HG03442 (cell line): Measurements from ENCODE around the gene GLE1.
"Not testable (repeated sequence)": the region's sequence is repeated elsewhere in the genome, so short reads cannot be mapped to it uniquely, and the experiment has no call there.

Experiments used
- ATAC-seq: cut with Tn5 transposase; IDR thresholded peaks from one replicate; pipeline ENCODE4 v1.9.1; 2021; ENCODE audit warnings: mild to moderate bottlenecking, moderate library complexity; ENCODE audit not compliant: unreplicated experiment

Gene GLE1

DNA sequence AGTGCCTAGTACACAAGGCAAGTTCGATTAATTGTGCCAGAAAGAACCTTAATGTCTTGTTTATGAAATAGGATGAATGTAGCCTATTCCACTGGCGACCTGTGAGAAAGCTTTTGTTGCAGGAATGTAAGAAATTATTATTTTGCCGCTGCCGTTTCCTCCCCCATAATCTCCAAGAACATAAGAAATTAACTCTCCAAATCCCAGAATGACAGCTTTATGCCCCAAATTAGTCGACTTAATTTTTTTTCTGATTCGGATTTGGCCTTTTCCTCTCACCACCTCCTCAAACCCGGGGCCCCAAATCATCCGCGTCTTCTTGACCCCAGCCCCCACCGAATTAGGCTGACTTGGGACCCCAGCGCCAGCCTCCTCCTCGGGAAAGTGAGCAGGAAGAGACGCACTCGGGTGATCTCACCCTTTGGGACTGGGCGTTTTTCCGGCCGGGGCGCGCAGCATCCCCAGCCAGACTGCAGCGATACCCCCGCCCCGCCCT is 47.2 kb downstream of the GLE1 start:
- ATAC-seq: no peak

DNA sequence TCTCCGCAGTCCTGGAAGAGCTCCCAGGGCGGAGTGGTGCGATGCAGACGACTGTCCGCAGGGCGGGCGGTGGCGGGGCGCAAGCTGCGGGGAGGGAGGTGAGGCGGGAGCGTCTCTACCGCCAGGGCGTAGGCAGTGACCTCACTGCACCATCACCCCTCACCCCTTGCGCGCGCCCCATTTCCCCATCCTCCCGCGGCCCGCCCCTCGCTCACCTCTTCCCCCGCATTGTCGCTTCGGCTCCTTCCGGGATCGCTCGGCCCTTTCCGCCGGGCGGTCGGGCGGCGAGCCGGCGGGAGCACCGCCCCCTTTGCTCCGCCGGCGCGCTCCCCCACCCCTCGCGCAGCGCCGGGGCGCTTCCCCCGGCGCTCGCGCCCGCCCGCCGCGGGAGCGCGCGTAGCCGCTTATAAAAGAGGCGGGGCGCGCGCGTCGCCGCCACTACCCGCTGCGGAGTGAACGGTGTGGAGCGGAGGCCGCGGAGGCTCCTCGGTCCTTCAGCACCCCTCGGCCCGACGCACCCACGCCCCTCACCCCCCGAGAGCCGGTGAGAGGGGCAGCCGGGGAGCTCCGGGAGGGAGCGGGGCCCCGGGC is 47.7 kb downstream of the GLE1 start, which contains the start of gene SPTAN1:
SPTAN1 (plus strand) TSS at position 435 of the 591 bp plus-strand sequence. CDS start 14,154 bp downstream, outside the sequence.
- ATAC-seq: peak; percentile 71

DNA sequence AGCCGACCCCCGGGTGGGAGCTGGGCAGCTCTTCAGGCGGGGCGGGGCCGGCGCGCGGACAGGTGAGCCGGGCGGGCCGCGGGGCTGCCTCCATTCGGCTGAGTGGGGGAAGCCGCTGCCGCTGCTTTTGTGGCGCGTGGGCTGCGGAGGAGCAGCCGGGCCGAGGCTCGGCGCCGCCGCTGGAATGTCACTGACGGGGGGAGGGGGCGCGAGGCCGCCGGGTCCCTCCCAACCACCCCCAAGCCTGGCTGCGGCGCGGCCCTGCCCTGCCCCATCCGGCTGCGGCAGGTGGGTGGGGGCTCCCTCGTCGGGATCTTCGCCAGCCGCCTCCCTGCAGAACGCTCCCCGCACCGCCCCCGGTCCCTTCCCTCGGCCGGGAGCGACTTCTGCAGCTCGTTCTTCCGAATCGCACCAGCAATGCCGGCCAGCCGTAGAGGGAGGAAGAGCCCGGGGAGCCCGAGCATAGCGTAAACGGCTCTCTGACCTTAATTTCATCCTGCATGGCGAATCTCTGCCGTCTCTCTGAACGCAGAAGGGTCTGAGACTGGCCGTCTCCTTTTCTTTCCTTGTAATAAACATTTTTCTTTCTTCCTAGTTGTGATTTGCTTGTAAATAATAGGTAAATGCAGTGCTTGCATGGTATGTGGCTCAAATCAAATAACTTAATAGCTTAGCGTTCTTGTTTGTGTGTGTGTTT is 48.4 kb downstream of the GLE1 start:
- ATAC-seq: peak; percentile 32

DNA sequence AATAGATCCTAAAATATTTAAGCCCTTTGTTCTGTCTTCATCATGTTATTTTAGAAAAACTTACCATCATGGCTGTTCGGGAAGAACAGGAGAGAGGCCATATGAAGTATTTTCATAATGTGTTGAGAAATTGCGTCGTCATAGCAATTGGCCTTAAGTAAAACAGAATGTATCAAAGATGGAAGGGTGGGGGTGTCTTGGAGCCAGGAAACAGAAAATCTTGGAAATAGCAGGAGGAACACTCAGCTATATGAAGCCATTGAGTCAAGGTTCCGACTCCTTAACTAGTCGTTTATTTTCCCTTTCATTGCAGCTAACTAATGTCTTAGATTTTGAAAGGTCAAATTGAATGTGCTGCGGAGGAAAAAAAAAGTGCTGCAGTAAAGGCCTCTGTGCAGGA is 49.2 kb downstream of the GLE1 start:
- ATAC-seq: no peak

DNA sequence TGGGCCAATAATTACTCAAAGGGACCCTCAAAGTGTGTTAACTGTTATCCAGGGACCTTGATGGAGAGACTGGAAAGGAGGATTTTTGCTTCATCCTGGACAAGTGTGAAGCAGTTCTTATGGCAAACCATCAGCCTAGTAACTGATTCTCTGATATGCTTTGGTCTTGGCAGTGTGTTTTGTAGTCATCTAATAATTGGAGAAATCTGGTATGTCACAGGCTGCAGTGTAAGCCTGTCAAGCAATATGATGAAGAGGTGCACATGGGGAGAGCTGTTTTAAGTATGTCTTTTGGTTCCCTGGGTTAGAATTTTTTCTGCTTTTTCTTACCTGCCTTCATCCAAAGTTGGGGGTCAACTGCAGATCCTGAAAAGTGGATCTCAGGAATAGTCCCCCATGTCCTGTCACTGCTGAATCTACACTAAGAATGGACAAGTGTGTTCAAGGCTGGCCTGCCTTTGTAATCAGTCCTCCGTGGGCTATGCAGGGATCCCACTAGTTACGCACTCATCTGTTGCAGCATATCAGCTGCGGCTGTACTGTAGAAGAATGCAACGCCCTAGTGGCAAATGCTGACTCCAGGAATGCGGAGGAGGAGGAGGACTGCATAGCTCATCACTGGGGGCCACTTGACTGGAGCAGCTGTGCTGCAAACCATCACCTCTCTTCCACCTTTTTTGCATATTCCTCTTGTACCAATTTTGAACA is 49.8 kb downstream of the GLE1 start:
- no peak for ATAC-seq

DNA sequence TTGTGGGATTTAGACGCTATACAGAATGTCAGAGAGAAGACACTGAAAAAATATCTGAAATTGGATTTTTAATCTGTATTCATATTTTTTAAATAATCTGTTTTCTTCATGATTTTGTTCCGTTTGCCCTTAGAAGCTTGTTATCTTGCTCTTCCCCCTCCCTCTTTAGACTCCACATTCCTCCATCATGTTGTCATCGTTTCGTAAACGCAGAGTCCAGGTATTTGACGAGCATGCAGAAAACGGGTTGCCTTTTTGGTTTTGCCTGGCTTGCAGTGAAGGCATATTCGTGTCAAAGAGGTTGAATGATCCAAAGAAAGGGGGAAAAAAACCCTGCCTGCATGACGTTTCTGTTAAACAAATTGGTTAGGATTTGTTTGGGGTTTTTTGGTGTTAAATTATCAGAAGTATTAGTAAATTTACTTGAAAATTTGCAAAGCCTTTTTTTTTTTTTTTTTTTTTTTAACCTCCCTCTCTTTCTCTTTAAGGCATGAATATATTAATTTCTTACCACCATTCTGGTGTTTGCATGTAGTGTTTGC is 50.7 kb downstream of the GLE1 start:
- ATAC-seq: no peak

DNA sequence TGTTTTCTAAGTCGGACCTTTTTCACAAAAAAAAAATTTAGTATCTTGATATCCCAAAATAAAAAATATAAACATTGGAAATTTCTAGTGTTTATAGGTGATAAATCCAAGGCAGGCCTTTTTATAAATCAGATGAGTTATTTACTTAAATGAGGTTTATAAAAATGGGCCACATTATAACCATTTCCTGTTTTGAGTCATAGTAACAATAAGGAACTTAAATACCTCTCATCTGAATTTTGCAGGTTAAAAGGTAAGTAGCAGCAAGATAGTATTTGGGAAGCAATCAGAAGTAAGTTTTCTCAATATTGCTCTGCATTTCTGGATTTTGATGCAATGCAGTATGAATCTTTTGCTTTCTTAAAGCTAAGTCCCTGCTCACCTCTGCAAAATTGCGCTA is 51.8 kb downstream of the GLE1 start:
- ATAC-seq: no peak

DNA sequence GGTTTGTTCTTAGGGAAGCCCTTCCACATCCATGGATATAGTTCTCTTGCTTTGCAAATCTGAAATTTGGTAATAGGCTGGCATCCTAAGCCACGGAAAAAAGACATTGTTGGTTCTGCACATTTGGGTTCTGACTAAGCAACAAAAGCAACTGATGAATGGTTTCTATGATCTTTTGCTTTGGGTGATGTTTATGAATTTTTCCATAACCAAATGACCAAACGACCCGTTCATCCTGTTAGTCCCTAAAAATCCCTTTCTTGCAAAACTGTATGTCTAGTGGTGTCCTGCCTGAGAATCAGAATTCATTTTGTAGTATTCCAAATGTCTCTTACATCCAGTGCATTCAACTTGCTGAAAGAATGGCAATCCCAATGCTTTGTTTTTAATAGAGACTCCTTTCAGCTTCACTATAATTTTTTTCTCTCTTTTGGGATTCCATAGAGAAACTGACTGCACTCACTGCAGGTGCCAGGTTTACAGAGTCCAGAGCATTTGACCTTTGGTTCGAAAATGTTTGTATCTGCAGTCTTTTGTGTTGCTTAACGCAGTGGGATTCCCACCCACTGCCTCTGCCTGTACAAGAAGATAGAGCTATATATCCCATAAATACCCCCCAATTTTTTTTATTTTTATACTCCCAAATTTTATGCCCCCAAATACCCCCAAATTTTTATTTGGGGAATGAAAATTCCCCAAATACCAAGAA is 52.6 kb downstream of the GLE1 start:
- ATAC-seq: no peak

DNA sequence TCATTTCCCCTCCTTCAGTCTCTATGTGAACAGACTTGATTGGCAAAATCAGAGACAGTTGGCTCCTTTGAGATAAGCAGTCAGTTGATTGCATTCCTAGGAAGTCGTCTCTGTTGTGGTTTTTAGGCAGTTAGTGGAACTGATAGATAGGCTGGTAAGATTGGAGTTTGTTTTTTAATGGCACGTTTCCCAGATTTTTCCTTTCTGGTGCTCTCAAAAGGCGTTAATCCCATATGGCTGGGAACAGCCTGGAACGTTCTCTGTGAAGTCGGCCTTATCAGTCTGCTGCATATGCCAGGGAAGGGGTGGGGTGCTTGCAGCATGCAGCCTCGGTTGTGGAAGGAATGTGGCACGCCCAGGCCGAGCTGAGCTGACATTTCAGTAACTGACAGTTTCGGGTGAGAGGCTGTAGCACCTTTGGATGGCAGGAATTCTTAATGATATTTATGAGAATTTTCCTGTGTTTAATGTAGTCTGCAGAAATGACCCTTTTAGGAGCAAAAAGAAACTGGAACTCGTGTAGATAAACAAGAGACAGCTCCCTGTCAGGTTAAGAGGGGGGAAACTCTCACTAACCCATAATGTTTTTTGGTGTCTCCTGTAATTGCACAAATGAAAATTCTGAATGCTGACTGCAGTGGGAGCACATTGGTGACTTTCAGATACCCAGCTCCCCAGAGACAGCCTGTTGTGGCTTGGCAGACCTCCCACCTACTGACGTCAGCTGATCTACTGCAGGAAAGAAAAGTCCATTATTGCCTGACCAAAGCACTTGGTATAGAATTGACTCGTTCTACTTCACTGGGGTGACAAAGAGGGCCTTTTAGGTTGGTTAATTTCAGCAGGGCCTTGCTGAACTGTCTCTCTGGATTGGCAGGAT is 54.2 kb downstream of the GLE1 start:
- peak; percentile 73 for ATAC-seq

DNA sequence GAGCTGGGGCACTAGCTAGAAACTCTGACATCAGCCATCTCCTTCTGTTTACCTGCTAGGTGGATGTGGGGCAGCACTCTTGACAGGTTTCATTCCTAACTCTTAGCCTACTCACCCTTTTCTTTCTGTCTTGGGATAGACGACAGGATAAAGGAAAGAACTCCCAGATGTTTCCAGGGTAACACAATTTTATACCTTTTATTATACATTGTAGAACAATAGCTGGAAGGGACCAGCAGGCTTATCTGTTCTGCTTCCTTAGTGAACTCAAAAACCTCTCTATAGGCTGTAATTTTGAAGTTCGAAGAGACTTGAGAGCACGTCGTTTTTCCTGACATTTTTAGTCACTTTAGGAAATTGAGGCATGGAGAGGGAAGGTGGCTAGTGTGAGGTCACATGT is 61.1 kb downstream of the GLE1 start:
- ATAC-seq: no peak

DNA sequence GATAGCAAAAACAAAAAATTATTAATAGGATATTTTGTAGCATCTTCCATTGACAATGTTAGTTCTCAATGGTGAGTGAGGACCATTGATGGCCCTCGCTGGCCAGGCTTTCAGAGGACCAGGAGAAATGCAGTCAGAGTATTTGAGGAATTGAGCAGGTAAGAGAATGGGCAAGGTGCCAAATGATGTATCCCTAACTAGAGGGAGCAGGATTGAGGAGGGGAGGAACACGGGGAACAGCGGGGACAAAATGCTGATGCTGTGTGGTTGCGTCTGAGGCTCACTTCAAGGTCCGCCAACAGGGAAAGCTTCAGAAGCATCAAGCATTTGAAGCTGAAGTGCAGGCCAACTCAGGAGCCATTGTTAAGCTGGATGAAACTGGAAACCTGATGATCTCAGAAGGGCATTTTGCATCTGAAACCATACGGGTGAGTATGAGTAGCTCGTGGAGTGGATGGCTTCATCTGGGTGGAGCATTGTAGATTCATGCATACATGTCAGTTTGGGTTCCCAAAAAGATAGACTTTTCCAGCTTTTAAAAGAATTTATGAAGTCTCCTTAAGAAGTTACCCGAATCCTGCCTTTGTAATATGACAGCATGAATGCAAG is 64.1 kb downstream of the GLE1 start:
- no peak for ATAC-seq

DNA sequence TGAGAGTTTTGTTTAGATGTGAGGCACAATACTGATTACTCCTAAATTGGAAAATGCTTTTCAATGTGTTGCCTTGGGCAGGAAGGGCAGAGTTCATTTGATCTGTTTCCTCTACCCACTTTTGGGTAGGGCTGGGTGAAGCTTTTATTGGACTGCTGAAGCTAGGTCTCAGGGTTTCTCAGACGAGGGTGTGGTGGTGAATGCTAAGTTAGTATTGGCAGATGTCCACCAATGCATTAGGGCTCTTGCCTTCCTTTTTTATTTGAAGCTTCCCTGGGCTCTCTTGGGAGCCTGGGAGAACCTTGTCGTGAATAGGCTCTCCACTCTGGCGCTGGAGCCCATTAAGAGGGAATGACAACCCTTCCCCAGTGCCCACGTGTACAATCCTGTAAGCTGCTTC is 71.0 kb downstream of the GLE1 start:
- ATAC-seq: no peak

DNA sequence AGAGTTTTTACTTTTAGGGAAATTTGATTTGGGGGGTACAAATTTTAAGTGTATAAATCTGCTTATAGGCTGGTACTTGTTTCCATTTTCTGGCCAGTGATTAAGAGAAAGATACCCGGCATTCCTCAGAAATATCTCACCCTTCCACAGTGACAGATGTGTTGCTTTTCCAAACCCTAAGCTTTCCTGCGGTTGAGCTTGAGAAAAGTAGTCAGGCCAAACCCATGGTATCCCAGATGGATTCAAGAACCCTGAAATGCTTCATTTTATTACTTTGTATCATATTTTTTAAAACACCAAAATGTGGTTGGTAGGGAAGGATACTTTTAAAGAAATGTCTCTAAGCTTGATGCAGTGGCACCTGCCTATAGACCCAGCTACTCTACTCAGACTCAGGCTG is 71.4 kb downstream of the GLE1 start:
- ATAC-seq: no peak

DNA sequence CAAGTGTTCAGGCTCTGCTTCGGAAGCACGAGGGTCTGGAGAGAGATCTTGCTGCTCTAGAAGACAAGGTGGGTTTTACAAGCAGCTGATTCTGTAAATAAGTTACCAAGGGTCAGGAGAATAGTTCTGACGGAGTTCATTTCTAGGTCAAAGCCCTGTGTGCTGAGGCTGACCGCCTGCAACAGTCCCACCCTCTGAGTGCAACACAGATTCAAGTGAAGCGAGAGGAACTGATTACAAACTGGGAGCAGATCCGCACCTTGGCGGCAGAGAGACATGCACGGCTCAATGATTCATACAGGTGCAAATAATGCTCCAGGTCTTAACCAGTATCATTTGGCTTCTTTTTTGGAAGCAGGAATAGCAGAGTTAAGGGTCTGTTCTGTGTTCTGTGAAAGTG is 72.7 kb downstream of the GLE1 start:
- ATAC-seq: no peak

DNA sequence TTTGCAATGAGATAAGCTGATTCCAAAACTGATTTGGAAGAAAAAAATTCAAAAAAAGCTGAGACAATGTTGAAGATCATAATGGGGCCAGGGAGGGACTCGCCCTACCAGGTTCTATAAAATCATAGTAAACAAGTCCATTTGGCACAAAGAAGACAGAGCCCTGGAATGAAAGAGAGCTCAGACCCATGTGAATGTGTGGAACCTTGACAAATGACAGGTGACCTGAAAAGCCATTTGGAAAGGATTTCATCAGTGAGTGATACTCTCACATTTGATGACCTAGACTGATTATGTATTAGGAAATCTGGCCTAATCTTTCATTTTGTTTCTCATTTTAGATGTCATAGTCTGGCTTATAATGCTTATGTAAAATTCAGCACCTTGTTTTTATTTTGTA is 74.7 kb downstream of the GLE1 start:
- ATAC-seq: no peak

DNA sequence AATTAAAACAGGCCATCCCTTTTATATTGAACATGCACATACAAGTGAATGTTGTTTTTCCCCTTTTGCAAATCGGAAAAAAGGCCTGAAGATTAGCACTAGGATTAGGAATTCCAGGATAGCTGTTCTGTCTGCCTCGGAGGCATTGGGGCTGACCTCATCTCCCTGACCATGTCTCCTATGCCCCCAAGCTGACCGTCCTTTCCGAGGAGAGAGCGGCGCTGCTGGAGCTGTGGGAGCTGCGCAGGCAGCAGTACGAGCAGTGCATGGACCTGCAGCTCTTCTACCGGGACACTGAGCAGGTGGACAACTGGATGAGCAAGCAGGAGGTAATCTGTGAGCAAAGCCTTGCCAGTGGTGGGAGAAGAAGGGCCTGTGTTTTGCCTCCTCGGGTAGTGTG is 76.2 kb downstream of the GLE1 start:
- no peak for ATAC-seq

DNA sequence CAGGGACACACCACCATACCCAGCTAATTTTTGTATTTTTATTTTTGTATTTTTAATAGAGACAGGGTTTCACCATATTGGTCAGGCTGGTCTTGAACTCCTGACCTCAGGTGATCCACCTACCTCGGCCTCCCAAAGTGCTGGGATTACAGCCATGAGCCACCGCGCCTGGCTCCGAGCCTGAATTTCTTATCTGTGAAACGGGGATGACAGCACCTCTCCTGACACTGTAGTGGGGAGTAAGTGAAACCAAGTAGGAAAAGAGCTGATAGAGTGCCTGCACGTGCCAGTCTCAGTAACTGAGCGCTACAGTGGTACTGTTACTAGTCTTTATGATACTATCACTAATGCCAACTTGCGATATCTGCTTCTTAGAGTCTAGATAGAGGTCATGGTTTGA is 80.6 kb downstream of the GLE1 start:
- ATAC-seq: not testable (repeated sequence)

DNA sequence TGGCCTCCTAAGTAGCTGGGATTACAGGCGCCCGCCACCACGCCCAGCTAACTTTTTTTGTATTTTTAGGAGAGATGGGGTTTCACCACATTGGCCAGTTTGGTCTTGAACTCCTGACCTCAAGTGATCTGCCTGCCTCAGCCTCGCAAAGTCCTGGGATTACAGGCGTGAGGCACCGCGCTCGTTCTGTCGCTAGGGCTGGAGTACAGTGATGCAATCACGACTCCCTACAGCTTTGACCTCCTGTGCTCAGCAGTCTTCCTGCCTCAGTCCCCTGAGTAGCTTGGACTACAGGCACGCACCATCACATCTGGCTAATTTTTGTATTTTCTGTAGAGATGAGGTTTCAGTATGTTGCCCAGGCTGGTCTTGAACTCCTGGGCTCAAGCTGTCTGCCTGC is 82.4 kb downstream of the GLE1 start:
- ATAC-seq: not testable (repeated sequence)

DNA sequence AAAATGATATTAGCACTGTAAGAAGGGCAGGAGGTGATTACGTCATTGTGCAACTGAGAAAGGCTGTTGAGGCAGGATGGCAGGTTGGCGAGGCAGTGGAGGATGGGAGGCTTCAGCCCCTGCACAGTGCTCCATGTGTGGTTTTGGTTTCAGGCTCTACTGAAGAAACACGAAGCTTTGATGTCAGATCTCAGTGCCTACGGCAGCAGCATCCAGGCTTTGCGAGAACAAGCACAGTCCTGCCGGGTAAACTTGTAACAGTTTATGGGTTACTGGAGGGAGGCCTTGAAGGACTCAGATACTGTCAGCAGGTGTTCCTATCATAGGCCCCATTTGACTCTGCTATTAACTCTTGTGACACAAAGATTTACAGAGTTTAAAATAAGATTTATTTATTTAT is 82.9 kb downstream of the GLE1 start:
- ATAC-seq: no peak
